GM19463 (cell line): Measurements from ENCODE around the gene NTNG1.
"Not testable (repeated sequence)": the region's sequence is repeated elsewhere in the genome, so short reads cannot be mapped to it uniquely, and the experiment has no call there.

ENCODE experiments used
- ATAC-seq: cut with Tn5 transposase; IDR thresholded peaks from one replicate; pipeline ENCODE4 v1.9.1; 2021; ENCODE audit warnings: mild to moderate bottlenecking, moderate library complexity; ENCODE audit not compliant: unreplicated experiment

NTNG1 gene

GRCh38 chr1:107142140-107142542 lies 1.3 kb downstream of the NTNG1 start:
- ATAC-seq: no peak

- no peak for ATAC-seq
Observed at GRCh38 chr1:107142666-107143065, 1.8 kb downstream of the NTNG1 start.

- no peak for ATAC-seq
Observed at GRCh38 chr1:107145637-107146036, 4.8 kb downstream of the NTNG1 start.

- ATAC-seq: no peak
Observed at GRCh38 chr1:107147843-107148242, 7.0 kb downstream of the NTNG1 start.

DNA sequence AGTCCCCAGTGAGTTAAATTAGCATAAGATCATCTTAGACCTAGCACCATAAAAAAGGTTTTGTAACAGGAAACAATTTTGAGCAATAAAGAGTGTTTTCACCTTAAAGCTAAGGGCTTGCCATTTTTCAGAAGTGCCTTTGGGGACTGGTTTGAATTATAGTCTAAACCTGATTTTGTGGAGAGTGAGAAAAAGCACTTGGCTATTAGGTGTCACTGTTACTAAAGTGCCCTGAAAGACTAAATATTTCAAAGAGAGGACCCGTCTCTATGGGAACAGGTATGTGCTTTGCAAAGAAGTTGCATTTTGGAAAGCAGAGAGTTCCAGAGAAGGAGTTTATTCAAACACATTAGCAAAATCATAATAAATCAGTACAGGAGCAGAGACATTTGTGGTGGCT lies 9.1 kb downstream of the NTNG1 start:
- no peak for ATAC-seq

- no peak for ATAC-seq
Observed at GRCh38 chr1:107151295-107151694, 10.5 kb downstream of the NTNG1 start.

DNA sequence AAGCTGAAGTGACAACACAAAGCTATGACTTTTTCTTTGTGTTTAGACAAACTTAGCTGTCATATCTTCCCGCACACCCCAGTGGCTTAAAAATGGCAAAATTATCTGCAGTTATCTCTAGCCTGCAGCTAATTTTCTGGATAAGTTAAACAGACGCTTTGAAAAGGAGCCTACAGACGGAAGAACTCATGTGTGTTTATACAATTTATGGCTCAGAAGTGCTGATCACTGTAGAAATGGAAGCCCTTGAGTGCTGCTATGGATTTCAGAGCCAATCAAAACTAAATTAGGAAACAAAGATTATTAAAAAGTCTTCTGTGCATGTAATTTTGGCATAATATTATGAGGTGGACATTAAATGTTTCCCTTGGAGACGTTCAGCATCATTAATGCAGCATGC lies 11.6 kb downstream of the NTNG1 start:
- ATAC-seq: no peak

DNA sequence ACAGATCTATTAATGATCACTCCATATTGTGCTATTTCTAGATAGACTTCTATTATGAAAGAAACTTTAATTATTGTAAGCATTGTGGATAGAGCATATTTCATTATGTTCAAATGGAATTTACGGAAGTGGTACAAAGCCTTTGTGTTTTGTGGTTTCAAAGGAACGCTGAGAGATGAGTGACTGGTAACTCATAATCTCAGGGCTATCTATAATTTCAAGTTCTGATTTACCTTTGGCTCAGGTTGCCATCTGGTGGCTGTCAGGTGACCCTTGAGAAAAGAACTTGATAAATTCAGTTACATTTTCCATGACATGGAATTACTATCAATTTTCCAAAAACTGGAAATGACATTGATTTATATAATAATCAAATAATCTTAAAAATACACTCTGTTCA lies 12.2 kb downstream of the NTNG1 start:
- no peak for ATAC-seq

GRCh38 chr1:107158496-107158895 lies 17.7 kb downstream of the NTNG1 start:
- no peak for ATAC-seq

DNA sequence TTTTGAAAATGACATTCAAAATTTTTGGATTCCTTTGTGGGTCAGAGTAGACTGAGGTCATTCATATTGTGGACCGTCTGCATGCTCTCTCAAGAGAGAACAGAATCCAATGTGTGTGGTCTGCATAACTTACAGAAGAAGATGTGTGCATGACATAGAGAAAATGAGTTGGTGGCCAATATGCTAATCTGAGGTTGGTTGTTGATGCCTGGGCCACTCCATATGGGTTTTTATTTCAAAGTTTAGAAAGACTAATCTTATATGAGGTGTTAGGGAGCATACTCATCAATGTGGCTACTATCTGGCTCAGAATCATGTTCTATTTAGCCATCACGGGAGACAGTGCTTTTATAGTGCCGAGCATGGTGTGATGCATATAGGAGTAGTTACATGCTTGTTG lies 18.2 kb downstream of the NTNG1 start:
- no peak for ATAC-seq

- no peak for ATAC-seq
Observed at GRCh38 chr1:107162745-107163144, 21.9 kb downstream of the NTNG1 start.

DNA sequence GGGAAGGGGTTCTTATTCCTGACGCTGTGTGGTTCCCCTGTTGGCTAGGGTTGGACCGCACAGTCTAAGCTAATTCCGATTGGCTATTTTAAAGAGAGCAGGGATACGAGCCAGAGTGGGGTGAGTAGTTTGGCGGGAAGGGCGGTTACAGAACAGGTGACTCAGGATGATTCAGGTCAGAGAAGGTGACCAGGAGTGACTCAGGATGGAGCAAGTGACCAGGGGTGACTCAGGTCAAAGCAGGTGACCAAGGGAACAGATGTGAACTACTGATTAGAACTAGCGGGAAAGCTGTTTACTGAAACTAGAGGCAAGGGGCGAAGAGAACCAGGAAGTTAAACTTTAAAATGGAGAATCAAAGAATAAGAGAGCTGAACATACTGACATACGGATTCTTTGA lies 24.1 kb downstream of the NTNG1 start:
- not testable (repeated sequence) for ATAC-seq

DNA sequence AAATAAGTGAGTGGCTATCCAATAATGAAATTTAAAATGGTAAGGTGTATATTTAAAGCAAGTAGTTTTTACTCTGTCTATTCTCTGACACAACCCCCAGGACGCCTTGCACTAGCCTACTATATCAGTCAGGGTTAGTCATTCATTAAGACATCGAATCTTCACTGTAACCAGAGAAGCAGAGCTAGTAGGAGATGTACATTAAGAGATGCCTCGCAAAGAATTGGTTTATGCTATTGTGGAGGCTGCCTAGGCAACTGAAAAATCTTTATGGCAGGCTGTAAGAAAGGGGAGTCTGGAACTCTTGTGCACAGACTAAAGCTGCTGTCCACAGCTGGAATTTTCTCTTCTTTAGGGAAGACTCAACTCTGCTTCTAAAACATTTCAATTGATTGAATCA lies 28.8 kb downstream of the NTNG1 start:
- ATAC-seq: no peak

DNA sequence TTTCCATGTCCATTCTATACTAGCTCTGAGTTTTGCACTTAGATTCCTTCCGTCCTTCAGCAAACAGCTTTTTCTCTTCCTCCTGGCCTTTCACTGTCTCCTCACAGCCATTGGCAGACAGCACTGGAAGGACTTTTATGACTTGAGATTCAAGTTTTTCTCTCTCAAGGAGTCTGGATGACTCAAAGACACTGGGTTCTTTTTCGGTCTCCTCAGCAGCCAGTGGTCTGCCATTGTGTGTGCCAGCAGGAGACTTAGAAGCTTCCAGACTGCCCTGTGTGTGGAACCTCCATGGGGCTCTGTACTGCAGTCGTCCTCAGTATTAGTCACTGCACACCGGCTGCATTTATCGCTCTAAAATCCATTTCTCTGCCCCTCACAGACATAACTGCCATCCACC lies 30.5 kb downstream of the NTNG1 start:
- no peak for ATAC-seq

GRCh38 chr1:107172450-107173170 lies 31.8 kb downstream of the NTNG1 start:
- ATAC-seq: no peak

GRCh38 chr1:107175102-107175909 lies 34.5 kb downstream of the NTNG1 start:
- no peak for ATAC-seq

GRCh38 chr1:107181253-107181969 lies 40.6 kb downstream of the NTNG1 start:
- no peak for ATAC-seq

DNA sequence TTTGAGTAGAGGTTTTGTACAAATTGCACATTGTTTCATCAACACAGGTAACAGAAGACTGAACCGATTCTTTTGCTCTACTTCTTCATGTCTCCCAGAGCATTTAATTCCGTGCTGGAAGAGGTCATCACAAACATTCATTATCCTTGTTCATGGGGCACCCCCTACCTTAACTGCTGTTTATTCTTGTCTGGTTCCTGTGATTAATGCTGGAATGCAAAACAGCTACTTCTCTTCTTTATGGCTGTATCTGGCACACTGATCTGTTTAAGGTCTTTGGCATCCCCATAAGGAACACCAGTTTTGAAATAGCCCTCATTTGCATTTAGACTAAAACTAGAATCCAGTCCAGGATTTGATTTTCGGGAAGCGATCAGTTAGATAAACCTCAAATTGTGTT lies 42.2 kb downstream of the NTNG1 start:
- ATAC-seq: no peak

- no peak for ATAC-seq
Observed at GRCh38 chr1:107184888-107185287, 44.0 kb downstream of the NTNG1 start.

DNA sequence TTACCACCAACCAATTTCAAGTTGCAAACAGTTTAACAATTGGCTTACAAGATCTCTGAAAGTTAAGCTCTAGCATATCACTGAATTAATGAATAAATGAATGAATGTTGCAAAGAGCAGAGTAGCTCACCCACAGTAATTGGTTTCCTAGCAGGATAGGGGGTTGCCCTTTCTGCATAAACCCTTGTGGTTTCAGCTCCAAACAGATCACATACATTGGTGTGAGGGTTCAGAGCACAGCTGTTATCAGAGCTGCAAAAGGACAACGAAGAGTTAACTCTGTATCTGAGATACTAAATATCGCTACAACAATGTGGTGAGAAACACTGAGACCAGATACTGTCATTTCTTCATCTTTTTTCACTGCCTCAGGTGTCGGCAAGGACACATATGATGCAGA lies 46.6 kb downstream of the NTNG1 start:
- ATAC-seq: no peak

- ATAC-seq: no peak
Observed at GRCh38 chr1:107188160-107188559, 47.3 kb downstream of the NTNG1 start.

- ATAC-seq: no peak
Observed at GRCh38 chr1:107194380-107194779, 53.5 kb downstream of the NTNG1 start.
